RCC 7860 (cell line): ENCODE data around the gene PLCB3.

ENCODE experiments used
- DNase-seq: peaks from one replicate; pipeline ENCODE4 v3.0.0-alpha.2; 2015; ENCODE audit warnings: low spot score
- FAIRE-seq: peaks from 2 replicates; lab custom pipeline; 2012; peaks lifted over from hg19 to GRCh38; lab: Jason Lieb, UNC

PLCB3 gene

GRCh38 chr11:64263021-64263946 lies 12.0 kb downstream of the PLCB3 start:
- DNase-seq (peak; percentile 35), FAIRE-seq (no peak)

- FAIRE-seq (no peak), DNase-seq (no peak)
Observed at GRCh38 chr11:64263947-64264317, 12.6 kb downstream of the PLCB3 start.

- FAIRE-seq: no peak
- DNase-seq: no peak
Observed at GRCh38 chr11:64264371-64264852, 13.1 kb downstream of the PLCB3 start.

- FAIRE-seq (no peak), DNase-seq (no peak)
Observed at GRCh38 chr11:64265176-64266160, 14.1 kb downstream of the PLCB3 start.

GRCh38 chr11:64266339-64266738 lies 15.0 kb downstream of the PLCB3 start:
- FAIRE-seq: no peak
- no peak for DNase-seq

- no peak for DNase-seq
- FAIRE-seq: no peak
Observed at GRCh38 chr11:64267207-64267945, 16.0 kb downstream of the PLCB3 start.

- DNase-seq (no peak), FAIRE-seq (no peak)
Observed at GRCh38 chr11:64268025-64268892, 16.9 kb downstream of the PLCB3 start.

GRCh38 chr11:64268893-64269539 lies 17.7 kb downstream of the PLCB3 start:
- FAIRE-seq: no peak

GRCh38 chr11:64269540-64270220 lies 18.4 kb downstream of the PLCB3 start:
- peak; percentile 98 for DNase-seq
- peak; percentile 77 for FAIRE-seq

More at GRCh38 chr11:64268893-64269539, 17.7 kb downstream of the PLCB3 start:
- peak; percentile 56 for DNase-seq

- no peak for DNase-seq
- no peak for FAIRE-seq
Observed at GRCh38 chr11:64275031-64275800, 23.9 kb downstream of the PLCB3 start.

GRCh38 chr11:64275841-64276240 lies 24.5 kb downstream of the PLCB3 start:
- no peak for FAIRE-seq
- no peak for DNase-seq

GRCh38 chr11:64276653-64277431 lies 25.5 kb downstream of the PLCB3 start:
- FAIRE-seq: no peak
- no peak for DNase-seq

GRCh38 chr11:64278576-64279190 lies 27.4 kb downstream of the PLCB3 start:
- FAIRE-seq (no peak), DNase-seq (no peak)

- DNase-seq: no peak
- no peak for FAIRE-seq
Observed at GRCh38 chr11:64281957-64282770, 30.8 kb downstream of the PLCB3 start.

- FAIRE-seq: no peak
Observed at GRCh38 chr11:64283092-64283491, 31.8 kb downstream of the PLCB3 start.

More at GRCh38 chr11:64283092-64283491, 31.8 kb downstream of the PLCB3 start:
- no peak for DNase-seq
